ENCODE results near the gene B4GALNT3.
"Not testable (repeated sequence)": the region's sequence is repeated elsewhere in the genome, so short reads cannot be mapped to it uniquely, and the experiment has no call there.

DNA sequence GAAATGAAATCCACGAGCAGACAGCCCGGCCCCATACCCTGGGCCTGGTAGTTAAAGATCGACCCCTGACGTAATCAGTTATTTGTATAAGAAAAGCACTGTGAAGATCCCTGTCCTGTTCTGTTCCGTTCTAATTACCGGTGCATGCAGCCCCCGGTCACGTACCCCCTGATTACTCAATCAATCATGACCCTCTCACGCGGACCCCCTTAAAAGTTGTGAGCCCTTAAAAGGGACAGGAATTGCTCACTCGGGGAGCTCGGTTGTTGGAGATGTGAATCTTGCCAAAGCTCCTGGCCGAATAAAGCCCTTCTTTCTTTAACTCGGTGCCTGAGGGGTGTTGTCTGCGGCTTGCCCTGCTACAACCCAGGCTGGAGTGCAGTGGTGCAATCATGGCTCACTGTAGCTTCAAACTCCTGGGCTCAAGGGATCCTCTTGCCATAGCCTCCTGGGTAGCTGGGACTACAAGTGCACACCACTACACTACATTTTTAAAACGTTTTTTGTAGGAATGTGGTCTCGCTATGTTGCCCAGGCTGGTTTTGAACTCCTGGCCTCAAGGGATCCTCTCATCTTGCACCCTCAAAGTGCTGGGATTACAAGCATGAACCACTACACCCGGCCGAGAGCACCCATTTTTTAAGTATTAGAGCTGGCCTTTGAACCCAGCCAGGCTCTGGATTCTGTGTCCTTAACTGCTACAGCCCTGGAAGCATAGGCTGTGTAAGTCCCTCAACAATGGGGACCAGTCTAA lies 118.4 kb downstream of the B4GALNT3 start:
- not testable (repeated sequence) for TF ChIP-seq EZH2 (IDR thresholded peaks at IDR 0.05; ENCODE audit: low read depth, unreplicated experiment); CREB1 (CRISPR knock-in tag; IDR thresholded peaks at IDR 0.05; ENCODE audit: low read depth); EZH2phosphoT487 (IDR thresholded peaks at IDR 0.05; ENCODE audit: unreplicated experiment); STAT1 (IDR thresholded peaks at IDR 0.05; ENCODE audit: unreplicated experiment); POLR2AphosphoS5 (IDR thresholded peaks at IDR 0.05; ENCODE audit: low read depth)
- TF ChIP-seq, protein P1, sequence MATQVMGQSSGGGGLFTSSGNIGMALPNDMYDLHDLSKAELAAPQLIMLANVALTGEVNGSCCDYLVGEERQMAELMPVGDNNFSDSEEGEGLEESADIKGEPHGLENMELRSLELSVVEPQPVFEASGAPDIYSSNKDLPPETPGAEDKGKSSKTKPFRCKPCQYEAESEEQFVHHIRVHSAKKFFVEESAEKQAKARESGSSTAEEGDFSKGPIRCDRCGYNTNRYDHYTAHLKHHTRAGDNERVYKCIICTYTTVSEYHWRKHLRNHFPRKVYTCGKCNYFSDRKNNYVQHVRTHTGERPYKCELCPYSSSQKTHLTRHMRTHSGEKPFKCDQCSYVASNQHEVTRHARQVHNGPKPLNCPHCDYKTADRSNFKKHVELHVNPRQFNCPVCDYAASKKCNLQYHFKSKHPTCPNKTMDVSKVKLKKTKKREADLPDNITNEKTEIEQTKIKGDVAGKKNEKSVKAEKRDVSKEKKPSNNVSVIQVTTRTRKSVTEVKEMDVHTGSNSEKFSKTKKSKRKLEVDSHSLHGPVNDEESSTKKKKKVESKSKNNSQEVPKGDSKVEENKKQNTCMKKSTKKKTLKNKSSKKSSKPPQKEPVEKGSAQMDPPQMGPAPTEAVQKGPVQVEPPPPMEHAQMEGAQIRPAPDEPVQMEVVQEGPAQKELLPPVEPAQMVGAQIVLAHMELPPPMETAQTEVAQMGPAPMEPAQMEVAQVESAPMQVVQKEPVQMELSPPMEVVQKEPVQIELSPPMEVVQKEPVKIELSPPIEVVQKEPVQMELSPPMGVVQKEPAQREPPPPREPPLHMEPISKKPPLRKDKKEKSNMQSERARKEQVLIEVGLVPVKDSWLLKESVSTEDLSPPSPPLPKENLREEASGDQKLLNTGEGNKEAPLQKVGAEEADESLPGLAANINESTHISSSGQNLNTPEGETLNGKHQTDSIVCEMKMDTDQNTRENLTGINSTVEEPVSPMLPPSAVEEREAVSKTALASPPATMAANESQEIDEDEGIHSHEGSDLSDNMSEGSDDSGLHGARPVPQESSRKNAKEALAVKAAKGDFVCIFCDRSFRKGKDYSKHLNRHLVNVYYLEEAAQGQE (IDR thresholded peaks at IDR 0.05; ENCODE audit: unreplicated experiment): not testable (repeated sequence)
- TF ChIP-seq, protein P2, sequence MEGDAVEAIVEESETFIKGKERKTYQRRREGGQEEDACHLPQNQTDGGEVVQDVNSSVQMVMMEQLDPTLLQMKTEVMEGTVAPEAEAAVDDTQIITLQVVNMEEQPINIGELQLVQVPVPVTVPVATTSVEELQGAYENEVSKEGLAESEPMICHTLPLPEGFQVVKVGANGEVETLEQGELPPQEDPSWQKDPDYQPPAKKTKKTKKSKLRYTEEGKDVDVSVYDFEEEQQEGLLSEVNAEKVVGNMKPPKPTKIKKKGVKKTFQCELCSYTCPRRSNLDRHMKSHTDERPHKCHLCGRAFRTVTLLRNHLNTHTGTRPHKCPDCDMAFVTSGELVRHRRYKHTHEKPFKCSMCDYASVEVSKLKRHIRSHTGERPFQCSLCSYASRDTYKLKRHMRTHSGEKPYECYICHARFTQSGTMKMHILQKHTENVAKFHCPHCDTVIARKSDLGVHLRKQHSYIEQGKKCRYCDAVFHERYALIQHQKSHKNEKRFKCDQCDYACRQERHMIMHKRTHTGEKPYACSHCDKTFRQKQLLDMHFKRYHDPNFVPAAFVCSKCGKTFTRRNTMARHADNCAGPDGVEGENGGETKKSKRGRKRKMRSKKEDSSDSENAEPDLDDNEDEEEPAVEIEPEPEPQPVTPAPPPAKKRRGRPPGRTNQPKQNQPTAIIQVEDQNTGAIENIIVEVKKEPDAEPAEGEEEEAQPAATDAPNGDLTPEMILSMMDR (conservative IDR thresholded peaks at IDR 0.05; ENCODE audit: low read depth in 2 of 2): not testable (repeated sequence)
- TF ChIP-seq, protein P3, sequence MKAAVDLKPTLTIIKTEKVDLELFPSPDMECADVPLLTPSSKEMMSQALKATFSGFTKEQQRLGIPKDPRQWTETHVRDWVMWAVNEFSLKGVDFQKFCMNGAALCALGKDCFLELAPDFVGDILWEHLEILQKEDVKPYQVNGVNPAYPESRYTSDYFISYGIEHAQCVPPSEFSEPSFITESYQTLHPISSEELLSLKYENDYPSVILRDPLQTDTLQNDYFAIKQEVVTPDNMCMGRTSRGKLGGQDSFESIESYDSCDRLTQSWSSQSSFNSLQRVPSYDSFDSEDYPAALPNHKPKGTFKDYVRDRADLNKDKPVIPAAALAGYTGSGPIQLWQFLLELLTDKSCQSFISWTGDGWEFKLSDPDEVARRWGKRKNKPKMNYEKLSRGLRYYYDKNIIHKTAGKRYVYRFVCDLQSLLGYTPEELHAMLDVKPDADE (IDR thresholded peaks at IDR 0.05): not testable (repeated sequence)
